ENCODE results near the gene BRSK1.

BRSK1 gene

GRCh38 chr19:55348317-55349034 is 64.7 kb downstream of the BRSK1 start:
- Histone ChIP-seq H3K9me3 (ENCODE audit: severe bottlenecking) (no peaks in the 10 kb centered on the region), H3K27ac (ENCODE audit: poor library complexity, severe bottlenecking) (no peak overlapping the region), H3K27me3 (ENCODE audit: insufficient read depth, poor library complexity, severe bottlenecking) (no peaks in the 10 kb centered on the region), H3K36me3 (ENCODE audit: low read depth) (peaks cover 4% of the 10 kb centered on the region; the same call in 1 of the 2 replicates), H3K4me1 (ENCODE audit: insufficient read depth, poor library complexity, severe bottlenecking) (peaks cover 36% of the 10 kb centered on the region), H3K4me3 (ENCODE audit: severe bottlenecking) (no peak overlapping the region)
- ATAC-seq (ENCODE audit: low read depth) (no peak), DNase-seq (ENCODE audit: low spot score) (no peak)
- TF ChIP-seq CTCF (IDR thresholded peaks at IDR 0.05; ENCODE audit: poor library complexity, severe bottlenecking), result no peak

GRCh38 chr19:55350620-55351315 is 67.0 kb downstream of the BRSK1 start:
- Histone ChIP-seq H3K9me3 (ENCODE audit: severe bottlenecking) (no peaks in the 10 kb centered on the region), H3K36me3 (ENCODE audit: low read depth) (no peaks in the 10 kb centered on the region), H3K27me3 (ENCODE audit: insufficient read depth, poor library complexity, severe bottlenecking) (no peaks in the 10 kb centered on the region), H3K4me3 (ENCODE audit: severe bottlenecking) (no peak overlapping the region), H3K27ac (ENCODE audit: poor library complexity, severe bottlenecking) (no peak overlapping the region), H3K4me1 (ENCODE audit: insufficient read depth, poor library complexity, severe bottlenecking) (peaks cover 16% of the 10 kb centered on the region)
- ATAC-seq (ENCODE audit: low read depth), result no peak
- TF ChIP-seq CTCF (IDR thresholded peaks at IDR 0.05; ENCODE audit: poor library complexity, severe bottlenecking), result no peak
- no peak for DNase-seq (ENCODE audit: low spot score)

- DNase-seq (ENCODE audit: low spot score), result peak; percentile 88
Observed at GRCh38 chr19:55352040-55352439, 68.2 kb downstream of the BRSK1 start.

GRCh38 chr19:55352549-55353145 is 68.8 kb downstream of the BRSK1 start:
- H3K36me3 ChIP-seq (ENCODE audit: low read depth), result no peaks in the 10 kb centered on the region
- peaks cover 13% of the 10 kb centered on the region for H3K4me1 ChIP-seq (ENCODE audit: insufficient read depth, poor library complexity, severe bottlenecking)
- ATAC-seq (ENCODE audit: low read depth) (no peak), DNase-seq (ENCODE audit: low spot score) (no peak)
- TF ChIP-seq CTCF (IDR thresholded peaks at IDR 0.05; ENCODE audit: poor library complexity, severe bottlenecking), result no peak
- H3K27me3 ChIP-seq (ENCODE audit: insufficient read depth, poor library complexity, severe bottlenecking), result no peaks in the 10 kb centered on the region
- H3K9me3 ChIP-seq (ENCODE audit: severe bottlenecking), result no peaks in the 10 kb centered on the region
- H3K27ac ChIP-seq (ENCODE audit: poor library complexity, severe bottlenecking), result no peak overlapping the region
- no peak overlapping the region for H3K4me3 ChIP-seq (ENCODE audit: severe bottlenecking)

More at GRCh38 chr19:55352040-55352439, 68.2 kb downstream of the BRSK1 start:
- no peak for TF ChIP-seq CTCF (IDR thresholded peaks at IDR 0.05; ENCODE audit: poor library complexity, severe bottlenecking)
- Histone ChIP-seq H3K4me1 (ENCODE audit: insufficient read depth, poor library complexity, severe bottlenecking) (peaks cover 13% of the 10 kb centered on the region), H3K9me3 (ENCODE audit: severe bottlenecking) (no peaks in the 10 kb centered on the region), H3K36me3 (ENCODE audit: low read depth) (no peaks in the 10 kb centered on the region), H3K27me3 (ENCODE audit: insufficient read depth, poor library complexity, severe bottlenecking) (no peaks in the 10 kb centered on the region), H3K27ac (ENCODE audit: poor library complexity, severe bottlenecking) (peak overlapping the region; percentile 10), H3K4me3 (ENCODE audit: severe bottlenecking) (no peak overlapping the region)
- ATAC-seq (ENCODE audit: low read depth), result peak; percentile 64
